H9 (cell line): ENCODE data around the gene ANGPTL4. TPM values are rescaled to one million over a fixed set of nuclear protein-coding genes. Genes with fewer than 3 reads are reported as not detected.
"Not testable (repeated sequence)": the region's sequence is repeated elsewhere in the genome, so short reads cannot be mapped to it uniquely, and the experiment has no call there.

Experiments
- DNase-seq: peaks from one replicate; pipeline ENCODE4 v3.0.0-alpha.2; 2017
- H2AFZ ChIP-seq: one replicate; pipeline ENCODE4 v1.6.1; 2013; ENCODE audit warnings: mild to moderate bottlenecking, low read length, control low read depth, moderate library complexity
- H2AK5ac ChIP-seq: 2 replicates; pipeline ENCODE4 v1.6.1; 2013; ENCODE audit warnings: low read length, control low read depth, mixed read lengths; ENCODE audit not compliant: insufficient read length
- H2BK120ac ChIP-seq: one replicate; pipeline ENCODE4 v1.6.1; 2013; ENCODE audit warnings: low read depth, mild to moderate bottlenecking, low read length, control low read depth, inconsistent platforms; ENCODE audit not compliant: poor library complexity, severe bottlenecking
- H2BK12ac ChIP-seq: 2 replicates; pipeline ENCODE4 v1.6.1; 2013; ENCODE audit warnings: low read length, control low read depth, mixed read lengths, low read depth; ENCODE audit not compliant: insufficient read length
- H2BK15ac ChIP-seq: 2 replicates; pipeline ENCODE4 v1.6.1; 2013; ENCODE audit warnings: low read depth, low read length, control low read depth
- H2BK20ac ChIP-seq: one replicate; pipeline ENCODE4 v1.6.1; 2013; ENCODE audit warnings: low read depth, mild to moderate bottlenecking, low read length, control low read depth, inconsistent platforms; ENCODE audit not compliant: poor library complexity, severe bottlenecking
- H2BK5ac ChIP-seq: 2 replicates; pipeline ENCODE4 v1.6.1; 2013; ENCODE audit warnings: low read length, control low read depth, mixed read lengths; ENCODE audit not compliant: insufficient read length
- H3K14ac ChIP-seq: 2 replicates; pipeline ENCODE4 v1.6.1; 2013; ENCODE audit warnings: low read length, control low read depth; ENCODE audit not compliant: insufficient read depth
- H3K18ac ChIP-seq: 2 replicates; pipeline ENCODE4 v1.6.1; 2013; ENCODE audit warnings: low read depth, mild to moderate bottlenecking, mixed read lengths, low read length, control low read depth; ENCODE audit not compliant: insufficient read length
- H3K23ac ChIP-seq: 2 replicates; pipeline ENCODE4 v1.6.1; 2013; ENCODE audit warnings: low read length, control low read depth, mixed read lengths, low read depth; ENCODE audit not compliant: insufficient read length
- H3K23me2 ChIP-seq: 2 replicates; pipeline ENCODE4 v1.6.1; 2013; ENCODE audit warnings: low read depth, mild to moderate bottlenecking, mixed read lengths, low read length, control low read depth; ENCODE audit not compliant: insufficient read length, poor library complexity, severe bottlenecking
- H3K27ac ChIP-seq: 2 replicates; pipeline ENCODE4 v1.5.1; 2013; ENCODE audit warnings: low read length, control low read depth, mixed read lengths, low read depth; ENCODE audit not compliant: insufficient read length
- H3K27me3 ChIP-seq: 2 replicates; pipeline ENCODE4 v1.6.1; 2013; ENCODE audit warnings: low read length, control low read depth, inconsistent platforms; ENCODE audit not compliant: insufficient read depth
- H3K4ac ChIP-seq: 2 replicates; pipeline ENCODE4 v1.6.1; 2013; ENCODE audit warnings: low read depth, mild to moderate bottlenecking, control low read depth, inconsistent platforms, low read length, moderate library complexity
- H3K4me1 ChIP-seq: 2 replicates; pipeline ENCODE4 v1.6.1; 2013; ENCODE audit warnings: low read length, control low read depth, inconsistent platforms; ENCODE audit not compliant: insufficient read depth
- H3K4me2 ChIP-seq: 2 replicates; pipeline ENCODE4 v1.6.1; 2013; ENCODE audit warnings: low read length, control low read depth, mixed read lengths; ENCODE audit not compliant: insufficient read length, insufficient read depth
- H3K56ac ChIP-seq: 2 replicates; pipeline ENCODE4 v1.6.1; 2013; ENCODE audit warnings: low read depth, mild to moderate bottlenecking, mixed read lengths, low read length, control low read depth; ENCODE audit not compliant: insufficient read length
- H3K79me1 ChIP-seq: 2 replicates; pipeline ENCODE4 v1.6.1; 2013; ENCODE audit warnings: low read depth, mild to moderate bottlenecking, moderate library complexity, low read length, control low read depth, inconsistent platforms; ENCODE audit not compliant: insufficient read depth, poor library complexity, severe bottlenecking
- H3K79me2 ChIP-seq: 2 replicates; pipeline ENCODE4 v1.6.1; 2013; ENCODE audit warnings: low read length, control low read depth, inconsistent platforms; ENCODE audit not compliant: insufficient read depth
- H3K9ac ChIP-seq: 2 replicates; pipeline ENCODE4 v1.6.1; 2013; ENCODE audit warnings: low read length, control low read depth, mixed read lengths; ENCODE audit not compliant: insufficient read length; ENCODE audit errors: extremely low read depth
- H3K9me3 ChIP-seq: one replicate; pipeline ENCODE4 v1.6.1; 2013; ENCODE audit warnings: low read depth, low read length, inconsistent platforms; ENCODE audit not compliant: control insufficient read depth
- H3T11ph ChIP-seq: one replicate; pipeline ENCODE4 v1.6.1; 2013; ENCODE audit warnings: mild to moderate bottlenecking, low read length, control low read depth, inconsistent platforms
- H4K20me1 ChIP-seq: one replicate; pipeline ENCODE4 v1.6.1; 2013; ENCODE audit not compliant: control insufficient read depth, insufficient read length, insufficient read depth
- H4K5ac ChIP-seq: 2 replicates; pipeline ENCODE4 v1.6.1; 2013; ENCODE audit warnings: low read depth, mild to moderate bottlenecking, mixed read lengths, low read length, control low read depth; ENCODE audit not compliant: insufficient read length
- H4K8ac ChIP-seq: replicated peaks from 2 replicates; pipeline ENCODE4 v1.6.1; 2013; ENCODE audit warnings: low read length, control low read depth, mixed read lengths, low read depth; ENCODE audit not compliant: insufficient read length
- H4K91ac ChIP-seq: 2 replicates; pipeline ENCODE4 v1.6.1; 2013; ENCODE audit warnings: low read depth, mild to moderate bottlenecking, moderate library complexity, mixed read lengths, low read length, control low read depth; ENCODE audit not compliant: insufficient read length
- H3K27ac Mint-ChIP-seq, 3 experiments: 2 replicates in 2 of 3; 3 replicates in 1 of 3; pipeline ENCODE4 v1.8.0; 2020 to 2021; ENCODE audit warnings: mixed read lengths in 3 of 3, mild to moderate bottlenecking in 1 of 3, moderate library complexity in 1 of 3
- H3K27me3 Mint-ChIP-seq: 2 replicates; pipeline ENCODE4 v1.8.0; 2021; ENCODE audit warnings: low read depth, mild to moderate bottlenecking, moderate library complexity, mixed read lengths
- H3K36me3 Mint-ChIP-seq, 3 experiments: 2 replicates in 2 of 3; 3 replicates in 1 of 3; pipeline ENCODE4 v1.8.0; 2020 to 2021; ENCODE audit warnings: low read depth in 3 of 3, mixed read lengths in 3 of 3; ENCODE audit not compliant: insufficient read depth in 1 of 3
- H3K4me1 Mint-ChIP-seq, 2 experiments: 2 replicates each; pipeline ENCODE4 v1.8.0; 2020; ENCODE audit warnings: mixed read lengths in 2 of 2
- H3K4me3 Mint-ChIP-seq, 2 experiments: 2 replicates in 1 of 2; 3 replicates in 1 of 2; pipeline ENCODE4 v1.8.0; 2020 to 2021; ENCODE audit warnings: mild to moderate bottlenecking in 2 of 2, mixed read lengths in 2 of 2, moderate library complexity in 1 of 2
- H3K9me3 Mint-ChIP-seq, 2 experiments: 2 replicates in 1 of 2; 3 replicates in 1 of 2; pipeline ENCODE4 v1.8.0; 2020; ENCODE audit warnings: mild to moderate bottlenecking in 2 of 2, mixed read lengths in 2 of 2, moderate library complexity in 1 of 2
- WGBS: extraction: QIAGEN DNeasy Blood & Tissue Kit; methylation state at CpG from one replicate; pipeline ENCODE4 v1.1.7; 2013; ENCODE audit warnings: missing lambda C conversion rate, low lambda C conversion rate, mixed read lengths; ENCODE audit not compliant: insufficient read length; ENCODE audit errors: extremely low coverage; 5-methylcytosine and 5-hydroxymethylcytosine counted together
- total RNA-seq: library from RNA; stranded (reverse); gene quantifications from 2 replicates; pipeline ENCODE4 v1.2.1, GENCODE V29; 2021

ANGPTL4 gene
- total RNA-seq, 1 experiment from 2014 or later = 1.9 TPM

- H3K27ac ChIP-seq, H3K56ac ChIP-seq, H2BK5ac ChIP-seq, H3K27ac Mint-ChIP-seq, H3K23ac ChIP-seq, H3K9ac ChIP-seq, H3K79me1 ChIP-seq, H4K8ac ChIP-seq, H2BK120ac ChIP-seq, H4K5ac ChIP-seq, H3K27me3 Mint-ChIP-seq, H2BK20ac ChIP-seq, H3K9me3 ChIP-seq, H3T11ph ChIP-seq, H3K23me2 ChIP-seq, H3K4me1 ChIP-seq, H3K79me2 ChIP-seq, H2BK15ac ChIP-seq, H3K18ac ChIP-seq, H2AFZ ChIP-seq, H3K27me3 ChIP-seq, H3K4me3 Mint-ChIP-seq, H3K9me3 Mint-ChIP-seq, H3K4me2 ChIP-seq, H3K14ac ChIP-seq, H4K91ac ChIP-seq, H2BK12ac ChIP-seq, DNase-seq, H3K4ac ChIP-seq, H2AK5ac ChIP-seq, H4K20me1 ChIP-seq: not testable (repeated sequence)
- Mint-ChIP-seq H3K4me1 (peaks cover 11 to 13% of the 10 kb centered on the region in 2 experiments), H3K36me3 (peaks cover 25 to 49% (median 42%) of the 10 kb centered on the region in 3 experiments)
- WGBS = no CpG with 5 or more reads among the region's 11 CpGs
Observed at GRCh38 chr19:8314981-8315640, 48.8 kb upstream of the ANGPTL4 start.
